ENCODE data around the gene C1QA.

- TF ChIP-seq, protein P1, sequence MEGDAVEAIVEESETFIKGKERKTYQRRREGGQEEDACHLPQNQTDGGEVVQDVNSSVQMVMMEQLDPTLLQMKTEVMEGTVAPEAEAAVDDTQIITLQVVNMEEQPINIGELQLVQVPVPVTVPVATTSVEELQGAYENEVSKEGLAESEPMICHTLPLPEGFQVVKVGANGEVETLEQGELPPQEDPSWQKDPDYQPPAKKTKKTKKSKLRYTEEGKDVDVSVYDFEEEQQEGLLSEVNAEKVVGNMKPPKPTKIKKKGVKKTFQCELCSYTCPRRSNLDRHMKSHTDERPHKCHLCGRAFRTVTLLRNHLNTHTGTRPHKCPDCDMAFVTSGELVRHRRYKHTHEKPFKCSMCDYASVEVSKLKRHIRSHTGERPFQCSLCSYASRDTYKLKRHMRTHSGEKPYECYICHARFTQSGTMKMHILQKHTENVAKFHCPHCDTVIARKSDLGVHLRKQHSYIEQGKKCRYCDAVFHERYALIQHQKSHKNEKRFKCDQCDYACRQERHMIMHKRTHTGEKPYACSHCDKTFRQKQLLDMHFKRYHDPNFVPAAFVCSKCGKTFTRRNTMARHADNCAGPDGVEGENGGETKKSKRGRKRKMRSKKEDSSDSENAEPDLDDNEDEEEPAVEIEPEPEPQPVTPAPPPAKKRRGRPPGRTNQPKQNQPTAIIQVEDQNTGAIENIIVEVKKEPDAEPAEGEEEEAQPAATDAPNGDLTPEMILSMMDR (IDR thresholded peaks at IDR 0.05) = no peak
- no peak for TF ChIP-seq POLR2A (IDR thresholded peaks at IDR 0.05)
These were observed 34.8 kb upstream of the C1QA start for GRCh38 chr1:22601610-22602009.

Measured in breast epithelium (tissue), 3 donors.